ENCODE results near the gene NEK10. TPM values are rescaled to one million over a fixed set of nuclear protein-coding genes. Genes with fewer than 3 reads are reported as not detected.

NEK10 gene
- total RNA-seq, 1 experiment from 2014 or later = 1.2 TPM

DNA sequence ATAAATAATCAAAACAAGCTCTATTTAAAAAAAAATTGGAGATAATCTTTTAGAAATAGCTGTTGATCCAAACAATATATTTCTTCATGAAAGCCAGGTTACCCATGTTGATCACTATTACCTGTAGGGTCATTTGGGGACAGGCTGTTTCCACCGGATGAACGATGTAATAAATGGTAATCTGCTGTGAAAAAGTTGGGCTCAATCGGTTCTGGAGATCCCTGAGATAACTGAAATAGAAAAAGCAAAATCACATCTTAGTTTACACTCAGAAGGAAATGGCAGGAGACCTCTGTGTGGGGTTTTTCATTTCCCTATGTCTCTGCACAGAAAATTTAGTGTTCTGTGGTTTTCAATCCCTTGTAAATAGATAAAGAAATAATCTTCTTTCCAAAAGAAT is 249.5 kb downstream of the NEK10 start (continued):
- no peak for TF ChIP-seq RAD21 (IDR thresholded peaks at IDR 0.05; ENCODE audit: low read depth)
- no peak for TF ChIP-seq SIN3A (IDR thresholded peaks at IDR 0.05; ENCODE audit: low read depth)
- no peak for TF ChIP-seq ZFX (IDR thresholded peaks at IDR 0.05)
- TF ChIP-seq EGR1 (IDR thresholded peaks at IDR 0.05; ENCODE audit: low read depth) = no peak
- no peak for TF ChIP-seq JUND (IDR thresholded peaks at IDR 0.05)
- TF ChIP-seq POLR2AphosphoS5 (IDR thresholded peaks at IDR 0.05; ENCODE audit: low read depth, low read length) = no peak
- TF ChIP-seq, protein P1, sequence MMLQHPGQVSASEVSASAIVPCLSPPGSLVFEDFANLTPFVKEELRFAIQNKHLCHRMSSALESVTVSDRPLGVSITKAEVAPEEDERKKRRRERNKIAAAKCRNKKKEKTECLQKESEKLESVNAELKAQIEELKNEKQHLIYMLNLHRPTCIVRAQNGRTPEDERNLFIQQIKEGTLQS (IDR thresholded peaks at IDR 0.05) = no peak
- TF ChIP-seq ZNF274 (IDR thresholded peaks at IDR 0.05; ENCODE audit: low read depth, low read length) = no peak
- TF ChIP-seq SP1 (IDR thresholded peaks at IDR 0.05; ENCODE audit: low read depth) = no peak
- TF ChIP-seq, protein P2, sequence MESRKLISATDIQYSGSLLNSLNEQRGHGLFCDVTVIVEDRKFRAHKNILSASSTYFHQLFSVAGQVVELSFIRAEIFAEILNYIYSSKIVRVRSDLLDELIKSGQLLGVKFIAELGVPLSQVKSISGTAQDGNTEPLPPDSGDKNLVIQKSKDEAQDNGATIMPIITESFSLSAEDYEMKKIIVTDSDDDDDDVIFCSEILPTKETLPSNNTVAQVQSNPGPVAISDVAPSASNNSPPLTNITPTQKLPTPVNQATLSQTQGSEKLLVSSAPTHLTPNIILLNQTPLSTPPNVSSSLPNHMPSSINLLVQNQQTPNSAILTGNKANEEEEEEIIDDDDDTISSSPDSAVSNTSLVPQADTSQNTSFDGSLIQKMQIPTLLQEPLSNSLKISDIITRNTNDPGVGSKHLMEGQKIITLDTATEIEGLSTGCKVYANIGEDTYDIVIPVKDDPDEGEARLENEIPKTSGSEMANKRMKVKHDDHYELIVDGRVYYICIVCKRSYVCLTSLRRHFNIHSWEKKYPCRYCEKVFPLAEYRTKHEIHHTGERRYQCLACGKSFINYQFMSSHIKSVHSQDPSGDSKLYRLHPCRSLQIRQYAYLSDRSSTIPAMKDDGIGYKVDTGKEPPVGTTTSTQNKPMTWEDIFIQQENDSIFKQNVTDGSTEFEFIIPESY (IDR thresholded peaks at IDR 0.05; ENCODE audit: extremely low read depth, insufficient replicate concordance, low read length) = no peak
- TF ChIP-seq SRF (IDR thresholded peaks at IDR 0.05; ENCODE audit: low read depth) = no peak
- no peak for TF ChIP-seq CEBPB (IDR thresholded peaks at IDR 0.05; ENCODE audit: low read depth)

DNA sequence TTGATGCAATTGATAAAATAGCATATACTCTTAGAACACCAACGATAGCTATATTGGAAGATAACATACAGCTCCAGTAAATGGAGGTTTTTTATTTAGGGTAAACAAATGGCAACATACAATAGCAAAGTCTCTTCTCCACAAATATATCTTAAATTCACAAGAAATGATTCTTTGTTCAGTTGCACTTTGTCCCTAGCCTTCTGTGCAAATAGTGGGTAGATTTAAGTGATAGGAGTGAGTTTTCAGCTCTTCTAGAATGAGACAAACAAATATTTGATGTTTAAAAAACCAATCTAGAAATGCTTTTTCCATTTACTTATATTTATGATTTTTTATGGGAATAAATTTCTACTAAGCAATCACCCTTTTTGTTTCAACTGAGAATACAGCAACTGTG is 253.8 kb downstream of the NEK10 start:
- CTCF ChIA-PET = interaction anchor here (0.6 kb wide), 1 partner anchor 9 kb away, joined by 3 read pairs; no protein-coding TSS in a partner anchor
- ATAC-seq (no peak), DNase-seq (ENCODE audit: low read depth, low spot score) (no peak)
- Histone ChIP-seq H3K9ac (ENCODE audit: low read length) (no peak overlapping the region), H4K20me1 (ENCODE audit: insufficient read depth) (no peaks in the 10 kb centered on the region), H3K4me3 (replicated peaks in 1 of 2; ENCODE audit: low read depth in 1 of 2, low read length in 2 of 2) (no peak overlapping the region), H3K27me3 (ENCODE audit: insufficient read depth, low read length) (no peaks in the 10 kb centered on the region), H3K4me1 (ENCODE audit: control insufficient read depth in 1 of 2, insufficient read depth in 2 of 2, low read length in 2 of 2) (no peaks in the 10 kb centered on the region), H3K36me3 (ENCODE audit: control insufficient read depth in 1 of 2, insufficient read depth in 2 of 2, low read length in 2 of 2) (no peaks in the 10 kb centered on the region), H3K9me3 (ENCODE audit: control insufficient read depth in 1 of 2, insufficient read depth in 1 of 2, low read depth in 1 of 2, low read length in 2 of 2) (no peaks in the 10 kb centered on the region), H3K4me2 (ENCODE audit: low read length) (no peak overlapping the region), H3K27ac (ENCODE audit: low read depth, low read length) (no peak overlapping the region), H3K79me2 (ENCODE audit: insufficient read depth, low read length) (no peaks in the 10 kb centered on the region), H3K9me2 (ENCODE audit: insufficient read depth) (no peaks in the 10 kb centered on the region), H2AFZ (ENCODE audit: low read depth, low read length, poor library complexity, severe bottlenecking) (no peak overlapping the region)
- POLR2A ChIA-PET = no interaction called here
- RAD21 ChIA-PET (ENCODE audit: low non-redundant PET in 1 of 2, low total read pairs in 2 of 2, uncharacterized antibody in 2 of 2, unreplicated experiment in 2 of 2) = no interaction called here
- no TSS peak for BruUV-seq (replicated peaks)
- intact Hi-C loops (cut with micrococcal nuclease) = no loop called here
- TF ChIP-seq, protein P2 (IDR thresholded peaks at IDR 0.05; ENCODE audit: extremely low read depth, insufficient replicate concordance, low read length) = no peak
- TF ChIP-seq ZFX (IDR thresholded peaks at IDR 0.05) (no peak), CEBPB (IDR thresholded peaks at IDR 0.05; ENCODE audit: low read depth) (no peak), EZH2phosphoT487 (IDR thresholded peaks at IDR 0.05; ENCODE audit: borderline replicate concordance) (no peak), SIN3A (IDR thresholded peaks at IDR 0.05; ENCODE audit: low read depth) (no peak), EGR1 (IDR thresholded peaks at IDR 0.05; ENCODE audit: low read depth) (no peak), JUND (IDR thresholded peaks at IDR 0.05) (no peak), CBX3 (IDR thresholded peaks at IDR 0.05; ENCODE audit: low read depth) (no peak)
- TF ChIP-seq, protein P3, sequence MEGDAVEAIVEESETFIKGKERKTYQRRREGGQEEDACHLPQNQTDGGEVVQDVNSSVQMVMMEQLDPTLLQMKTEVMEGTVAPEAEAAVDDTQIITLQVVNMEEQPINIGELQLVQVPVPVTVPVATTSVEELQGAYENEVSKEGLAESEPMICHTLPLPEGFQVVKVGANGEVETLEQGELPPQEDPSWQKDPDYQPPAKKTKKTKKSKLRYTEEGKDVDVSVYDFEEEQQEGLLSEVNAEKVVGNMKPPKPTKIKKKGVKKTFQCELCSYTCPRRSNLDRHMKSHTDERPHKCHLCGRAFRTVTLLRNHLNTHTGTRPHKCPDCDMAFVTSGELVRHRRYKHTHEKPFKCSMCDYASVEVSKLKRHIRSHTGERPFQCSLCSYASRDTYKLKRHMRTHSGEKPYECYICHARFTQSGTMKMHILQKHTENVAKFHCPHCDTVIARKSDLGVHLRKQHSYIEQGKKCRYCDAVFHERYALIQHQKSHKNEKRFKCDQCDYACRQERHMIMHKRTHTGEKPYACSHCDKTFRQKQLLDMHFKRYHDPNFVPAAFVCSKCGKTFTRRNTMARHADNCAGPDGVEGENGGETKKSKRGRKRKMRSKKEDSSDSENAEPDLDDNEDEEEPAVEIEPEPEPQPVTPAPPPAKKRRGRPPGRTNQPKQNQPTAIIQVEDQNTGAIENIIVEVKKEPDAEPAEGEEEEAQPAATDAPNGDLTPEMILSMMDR (IDR thresholded peaks at IDR 0.05 in 2 of 3, conservative IDR thresholded peaks at IDR 0.05 in 1 of 3; ENCODE audit: borderline replicate concordance in 1 of 3, insufficient read depth in 1 of 3, low read depth in 2 of 3, low read length in 2 of 3) = no peak
- TF ChIP-seq, protein P4, sequence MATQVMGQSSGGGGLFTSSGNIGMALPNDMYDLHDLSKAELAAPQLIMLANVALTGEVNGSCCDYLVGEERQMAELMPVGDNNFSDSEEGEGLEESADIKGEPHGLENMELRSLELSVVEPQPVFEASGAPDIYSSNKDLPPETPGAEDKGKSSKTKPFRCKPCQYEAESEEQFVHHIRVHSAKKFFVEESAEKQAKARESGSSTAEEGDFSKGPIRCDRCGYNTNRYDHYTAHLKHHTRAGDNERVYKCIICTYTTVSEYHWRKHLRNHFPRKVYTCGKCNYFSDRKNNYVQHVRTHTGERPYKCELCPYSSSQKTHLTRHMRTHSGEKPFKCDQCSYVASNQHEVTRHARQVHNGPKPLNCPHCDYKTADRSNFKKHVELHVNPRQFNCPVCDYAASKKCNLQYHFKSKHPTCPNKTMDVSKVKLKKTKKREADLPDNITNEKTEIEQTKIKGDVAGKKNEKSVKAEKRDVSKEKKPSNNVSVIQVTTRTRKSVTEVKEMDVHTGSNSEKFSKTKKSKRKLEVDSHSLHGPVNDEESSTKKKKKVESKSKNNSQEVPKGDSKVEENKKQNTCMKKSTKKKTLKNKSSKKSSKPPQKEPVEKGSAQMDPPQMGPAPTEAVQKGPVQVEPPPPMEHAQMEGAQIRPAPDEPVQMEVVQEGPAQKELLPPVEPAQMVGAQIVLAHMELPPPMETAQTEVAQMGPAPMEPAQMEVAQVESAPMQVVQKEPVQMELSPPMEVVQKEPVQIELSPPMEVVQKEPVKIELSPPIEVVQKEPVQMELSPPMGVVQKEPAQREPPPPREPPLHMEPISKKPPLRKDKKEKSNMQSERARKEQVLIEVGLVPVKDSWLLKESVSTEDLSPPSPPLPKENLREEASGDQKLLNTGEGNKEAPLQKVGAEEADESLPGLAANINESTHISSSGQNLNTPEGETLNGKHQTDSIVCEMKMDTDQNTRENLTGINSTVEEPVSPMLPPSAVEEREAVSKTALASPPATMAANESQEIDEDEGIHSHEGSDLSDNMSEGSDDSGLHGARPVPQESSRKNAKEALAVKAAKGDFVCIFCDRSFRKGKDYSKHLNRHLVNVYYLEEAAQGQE (IDR thresholded peaks at IDR 0.05; ENCODE audit: low read depth) = no peak
